Fibroblast of the aortic adventitia (primary cell): ENCODE measurements around the gene C1QTNF12. TPM values are rescaled to one million over a fixed set of nuclear protein-coding genes. Genes with fewer than 3 reads are reported as not detected.

ENCODE experiments used
- DNase-seq: peaks from one replicate; pipeline ENCODE4 v3.0.0-alpha.2; 2010; ENCODE audit warnings: low read depth
- H3K4me3 ChIP-seq: 2 replicates; pipeline ENCODE4 v1.5.1; 2011; ENCODE audit warnings: low read depth, mild to moderate bottlenecking, control low read depth, low read length, moderate library complexity
- total RNA-seq: library from RNA; depleted of rRNA; stranded (reverse); fragments of >200 nt; gene quantifications from 2 replicates; pipeline ENCODE4 v1.2.3, GENCODE V29; 2012; ENCODE audit warnings: low replicate concordance
- TF ChIP-seq, protein P1 (sequence below): IDR thresholded peaks from 2 replicates; pipeline ENCODE4 v1.5.1; 2011; ENCODE audit warnings: mild to moderate bottlenecking, low read length, control low read depth, inconsistent platforms; ENCODE audit not compliant: insufficient read depth

The C1QTNF12 gene
- total RNA-seq, 1 donor = 1.4 TPM

DNA sequence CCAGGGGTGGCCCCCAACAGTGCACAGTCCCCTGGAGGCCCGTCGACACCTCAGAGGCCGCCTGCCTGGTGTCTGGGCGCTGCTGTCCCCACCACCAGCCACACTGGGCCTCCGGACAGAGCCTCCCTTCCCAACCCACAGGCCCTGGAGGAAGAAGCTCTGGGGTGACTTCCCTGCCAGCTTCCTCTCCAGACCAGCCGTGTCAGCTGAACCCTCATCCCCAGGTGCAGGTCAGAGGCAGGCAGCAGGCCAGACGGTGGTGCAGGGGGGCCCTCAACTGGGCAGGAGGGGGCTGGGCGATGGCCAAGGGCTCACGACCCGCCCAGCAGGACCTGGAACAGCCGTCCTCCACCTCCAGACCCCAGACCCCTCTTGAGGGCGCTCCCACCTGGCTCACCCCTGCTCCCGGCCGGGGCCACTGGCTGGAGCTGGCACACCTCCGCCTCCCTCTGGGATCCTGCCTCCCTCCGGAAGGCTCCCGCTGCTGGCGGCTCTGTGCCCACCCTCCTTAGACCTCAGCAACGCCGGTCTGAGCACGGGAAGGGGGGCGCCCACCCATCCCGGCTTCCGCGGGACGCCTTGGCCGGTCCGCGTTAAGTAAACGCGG is 40.6 kb downstream of the C1QTNF12 start:
- no peak for DNase-seq
- TF ChIP-seq, protein P1, sequence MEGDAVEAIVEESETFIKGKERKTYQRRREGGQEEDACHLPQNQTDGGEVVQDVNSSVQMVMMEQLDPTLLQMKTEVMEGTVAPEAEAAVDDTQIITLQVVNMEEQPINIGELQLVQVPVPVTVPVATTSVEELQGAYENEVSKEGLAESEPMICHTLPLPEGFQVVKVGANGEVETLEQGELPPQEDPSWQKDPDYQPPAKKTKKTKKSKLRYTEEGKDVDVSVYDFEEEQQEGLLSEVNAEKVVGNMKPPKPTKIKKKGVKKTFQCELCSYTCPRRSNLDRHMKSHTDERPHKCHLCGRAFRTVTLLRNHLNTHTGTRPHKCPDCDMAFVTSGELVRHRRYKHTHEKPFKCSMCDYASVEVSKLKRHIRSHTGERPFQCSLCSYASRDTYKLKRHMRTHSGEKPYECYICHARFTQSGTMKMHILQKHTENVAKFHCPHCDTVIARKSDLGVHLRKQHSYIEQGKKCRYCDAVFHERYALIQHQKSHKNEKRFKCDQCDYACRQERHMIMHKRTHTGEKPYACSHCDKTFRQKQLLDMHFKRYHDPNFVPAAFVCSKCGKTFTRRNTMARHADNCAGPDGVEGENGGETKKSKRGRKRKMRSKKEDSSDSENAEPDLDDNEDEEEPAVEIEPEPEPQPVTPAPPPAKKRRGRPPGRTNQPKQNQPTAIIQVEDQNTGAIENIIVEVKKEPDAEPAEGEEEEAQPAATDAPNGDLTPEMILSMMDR = no peak
- H3K4me3 ChIP-seq = no peak overlapping the region

DNA sequence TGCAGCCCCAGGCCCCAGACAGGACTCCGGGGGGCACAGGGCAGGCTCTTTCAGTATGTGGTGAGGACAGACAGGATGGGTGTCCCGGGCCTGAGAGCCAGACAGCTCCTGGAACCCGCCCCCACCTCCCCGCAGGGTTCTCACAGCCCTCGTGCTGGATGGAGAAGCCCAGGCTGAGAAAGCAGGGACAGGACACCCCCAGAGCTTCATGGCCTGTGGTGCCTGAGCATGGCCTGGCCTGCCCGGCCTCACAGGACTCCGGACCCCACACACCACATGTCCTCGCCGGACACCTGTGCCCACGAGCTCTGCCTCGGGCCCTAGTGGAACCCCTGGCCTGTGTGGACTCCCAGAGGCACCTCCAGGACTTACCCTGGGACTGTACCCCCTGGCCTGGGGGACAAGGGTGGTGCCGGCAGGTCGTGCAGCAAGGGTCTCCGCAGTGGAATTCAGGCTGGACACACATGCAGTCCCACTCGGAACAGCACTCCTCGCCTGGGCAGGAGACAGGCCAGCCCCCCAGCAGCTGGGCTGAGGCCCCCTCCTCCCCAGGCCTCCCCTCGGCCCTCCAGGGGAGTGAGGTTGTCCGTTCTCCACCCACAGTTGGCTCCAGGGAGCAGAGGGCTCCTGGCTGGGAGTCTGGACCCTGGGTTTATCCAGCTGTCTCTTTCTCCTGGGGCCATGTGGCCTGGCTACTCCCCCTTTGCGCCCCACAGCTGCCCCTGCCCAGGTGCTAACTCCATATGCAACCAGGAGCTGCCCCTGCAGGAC is 41.3 kb downstream of the C1QTNF12 start:
- no peak for DNase-seq
- no peak overlapping the region for H3K4me3 ChIP-seq
- TF ChIP-seq, protein P1 = no peak

DNA sequence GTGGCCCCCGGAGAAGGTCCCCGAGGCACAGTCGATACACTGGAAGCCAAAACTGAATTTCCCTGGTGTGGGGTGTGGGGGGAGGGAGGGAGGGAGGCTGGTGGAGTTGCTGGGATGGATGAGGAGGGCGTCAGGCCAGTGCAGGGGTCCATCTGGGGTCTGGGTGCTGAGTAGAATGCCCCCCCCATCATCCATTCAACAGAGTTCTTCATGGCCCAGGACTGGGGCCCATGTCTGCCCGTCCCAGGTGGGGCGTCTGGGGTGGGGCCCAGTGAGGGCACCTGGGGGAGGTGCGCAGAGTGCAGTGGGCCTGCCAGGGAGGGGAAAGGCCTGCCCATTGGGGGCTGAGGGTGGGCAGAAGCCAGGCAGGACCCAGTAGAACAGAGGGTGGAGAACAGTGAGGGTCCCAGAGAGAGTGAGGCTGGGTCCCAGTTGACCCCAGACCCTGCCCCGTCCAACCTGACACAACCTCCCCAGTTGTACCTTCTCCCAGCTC is 42.0 kb downstream of the C1QTNF12 start:
- no peak overlapping the region for H3K4me3 ChIP-seq
- TF ChIP-seq, protein P1 = no peak
- no peak for DNase-seq

DNA sequence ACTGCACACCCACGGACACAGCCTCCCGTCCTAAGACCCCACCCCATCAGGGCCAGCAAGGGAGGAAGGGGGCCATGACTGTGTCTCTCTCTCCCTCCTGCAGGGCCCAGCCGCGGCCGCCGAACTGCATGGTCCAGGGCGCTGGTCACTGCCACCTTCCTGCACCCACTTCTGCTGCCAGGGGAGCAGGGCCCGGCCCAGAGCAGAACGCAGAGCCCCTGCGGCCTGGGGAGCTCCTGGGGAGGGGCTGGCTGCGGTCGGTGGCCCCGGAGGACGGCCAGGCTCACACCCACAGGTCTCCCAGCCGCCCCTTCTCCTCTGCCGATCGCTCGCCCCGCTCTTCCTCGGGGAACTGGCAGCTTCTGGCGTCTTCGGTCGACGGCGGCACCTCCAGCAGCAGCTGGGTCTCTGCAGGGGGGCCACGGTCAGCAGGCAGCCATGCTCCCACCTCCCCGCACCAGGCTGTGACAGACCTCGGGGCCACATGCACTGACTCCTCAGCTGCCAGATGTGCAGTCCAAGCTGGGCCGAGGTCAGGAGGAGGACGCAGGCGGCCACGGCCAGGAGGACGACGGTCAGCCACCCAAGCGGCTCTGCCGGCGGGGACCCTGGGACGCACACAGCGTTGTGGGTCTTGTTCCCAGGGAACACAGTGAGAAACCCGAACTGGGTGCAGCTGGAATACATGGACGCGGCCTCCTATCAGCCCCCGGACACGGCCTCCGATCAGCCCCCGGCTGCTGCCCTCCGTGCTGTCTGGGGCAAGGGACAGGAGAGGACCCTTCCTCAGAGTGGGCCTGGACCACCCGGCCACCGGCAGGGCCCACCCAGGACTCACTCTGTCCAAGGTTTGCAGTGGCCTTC is 42.7 kb downstream of the C1QTNF12 start:
- DNase-seq = no peak
- TF ChIP-seq, protein P1 = no peak
- no peak overlapping the region for H3K4me3 ChIP-seq

DNA sequence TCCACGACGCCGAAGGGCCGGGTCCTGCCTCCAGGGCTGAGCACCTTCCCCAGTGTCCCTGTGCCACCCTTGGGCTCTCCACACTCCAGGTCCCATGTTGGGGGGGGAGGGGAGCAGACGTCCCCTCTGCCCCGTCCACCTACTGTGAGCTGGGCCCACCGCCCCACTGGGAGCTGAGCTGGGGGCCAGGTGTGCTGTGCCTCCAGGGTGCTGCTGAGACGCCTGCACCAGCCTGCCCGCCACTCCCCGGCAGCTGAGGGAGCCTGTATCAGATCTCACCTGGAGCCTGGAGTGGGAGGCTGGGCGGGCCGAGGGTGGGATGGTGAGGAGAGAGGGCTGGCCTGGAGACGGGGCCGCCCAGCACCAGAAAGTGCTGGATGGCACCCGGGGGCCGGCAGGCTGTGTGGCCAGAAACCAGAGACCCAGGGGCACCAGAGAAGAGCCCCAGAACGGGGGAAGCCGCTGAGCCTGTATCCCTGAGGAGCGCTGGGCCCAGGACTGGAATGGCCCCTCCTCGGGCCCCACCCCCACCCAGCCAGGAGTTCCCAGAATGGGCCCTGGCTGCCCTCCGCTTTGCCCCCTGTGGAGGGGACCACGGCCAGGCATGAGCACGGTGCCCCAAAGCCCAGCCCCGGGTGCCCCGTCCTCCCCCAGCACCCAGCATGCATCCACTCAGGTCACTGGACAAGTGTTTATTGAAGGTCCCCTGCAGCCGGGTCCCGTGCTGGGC is 43.5 kb downstream of the C1QTNF12 start:
- no peak overlapping the region for H3K4me3 ChIP-seq
- TF ChIP-seq, protein P1 = no peak
- no peak for DNase-seq
